ENCODE data around the gene G3BP1. TPM values are rescaled to one million over a fixed set of nuclear protein-coding genes. Genes with fewer than 3 reads are reported as not detected.

Gene G3BP1
- total RNA-seq, 1 donor = 145 TPM

- no peak overlapping the region for H3K27ac ChIP-seq (ENCODE audit: low read depth, low read length)
- no peaks in the 10 kb centered on the region for H3K27me3 ChIP-seq (ENCODE audit: insufficient read depth, low read length)
- H3K4me2 ChIP-seq (ENCODE audit: insufficient read depth, low read length) = no peak overlapping the region
- no peak for TF ChIP-seq CTCF (IDR thresholded peaks at IDR 0.05; ENCODE audit: extremely low read depth, low read depth, low read length)
- H3K4me1 ChIP-seq (ENCODE audit: insufficient read depth, low read length) = no peaks in the 10 kb centered on the region
- no peak for DNase-seq (ENCODE audit: insufficient read length, low spot score, missing footprints)
- H4K20me1 ChIP-seq (ENCODE audit: insufficient read depth, low read length) = peaks cover 47% of the 10 kb centered on the region
- peaks cover 49% of the 10 kb centered on the region for H3K36me3 ChIP-seq (ENCODE audit: insufficient read depth, low read length)
- no peaks in the 10 kb centered on the region for H3K9me3 ChIP-seq (ENCODE audit: low read depth, low read length)
- H3K4me3 ChIP-seq (ENCODE audit: insufficient read depth, low read length) = no peak overlapping the region
- no peak overlapping the region for H2AFZ ChIP-seq (ENCODE audit: low read length)
- peaks cover 99% of the 10 kb centered on the region for H3K79me2 ChIP-seq (ENCODE audit: insufficient read depth, low read length)
These were observed 16.1 kb downstream of the G3BP1 start for GRCh38 chr5:151787817-151788216.

- Histone ChIP-seq H3K4me2 (ENCODE audit: insufficient read depth, low read length) (no peak overlapping the region), H3K27me3 (ENCODE audit: insufficient read depth, low read length) (no peaks in the 10 kb centered on the region), H3K4me3 (ENCODE audit: insufficient read depth, low read length) (no peak overlapping the region), H3K4me1 (ENCODE audit: insufficient read depth, low read length) (peaks cover 10% of the 10 kb centered on the region), H4K20me1 (ENCODE audit: insufficient read depth, low read length) (peaks cover 39% of the 10 kb centered on the region), H2AFZ (ENCODE audit: low read length) (no peak overlapping the region), H3K27ac (ENCODE audit: low read depth, low read length) (no peak overlapping the region), H3K9me3 (ENCODE audit: low read depth, low read length) (no peaks in the 10 kb centered on the region), H3K79me2 (ENCODE audit: insufficient read depth, low read length) (peaks cover 97% of the 10 kb centered on the region), H3K36me3 (ENCODE audit: insufficient read depth, low read length) (peaks cover 82% of the 10 kb centered on the region)
- DNase-seq (ENCODE audit: insufficient read length, low spot score, missing footprints) = no peak
- no peak for TF ChIP-seq CTCF (IDR thresholded peaks at IDR 0.05; ENCODE audit: extremely low read depth, low read depth, low read length)
These were observed 21.6 kb downstream of the G3BP1 start for GRCh38 chr5:151793358-151793757.

- peaks cover 51% of the 10 kb centered on the region for H4K20me1 ChIP-seq (ENCODE audit: insufficient read depth, low read length)
- H2AFZ ChIP-seq (ENCODE audit: low read length) = no peak overlapping the region
- peaks cover 88% of the 10 kb centered on the region for H3K79me2 ChIP-seq (ENCODE audit: insufficient read depth, low read length)
- H3K4me2 ChIP-seq (ENCODE audit: insufficient read depth, low read length) = no peak overlapping the region
- H3K27me3 ChIP-seq (ENCODE audit: insufficient read depth, low read length) = no peaks in the 10 kb centered on the region
- H3K36me3 ChIP-seq (ENCODE audit: insufficient read depth, low read length) = peaks cover 86% of the 10 kb centered on the region
- H3K4me1 ChIP-seq (ENCODE audit: insufficient read depth, low read length) = peaks cover 15% of the 10 kb centered on the region
- DNase-seq (ENCODE audit: insufficient read length, low spot score, missing footprints) = no peak
- no peak overlapping the region for H3K4me3 ChIP-seq (ENCODE audit: insufficient read depth, low read length)
- TF ChIP-seq CTCF (IDR thresholded peaks at IDR 0.05; ENCODE audit: extremely low read depth, low read depth, low read length) = no peak
- H3K27ac ChIP-seq (ENCODE audit: low read depth, low read length) = no peak overlapping the region
- no peaks in the 10 kb centered on the region for H3K9me3 ChIP-seq (ENCODE audit: low read depth, low read length)
These were observed 23.7 kb downstream of the G3BP1 start for GRCh38 chr5:151795426-151795825.

GRCh38 chr5:151798674-151799073 lies 26.9 kb downstream of the G3BP1 start:
- no peak overlapping the region for H2AFZ ChIP-seq (ENCODE audit: low read length)
- no peak overlapping the region for H3K27ac ChIP-seq (ENCODE audit: low read depth, low read length)
- peaks cover 66% of the 10 kb centered on the region for H3K79me2 ChIP-seq (ENCODE audit: insufficient read depth, low read length)
- TF ChIP-seq CTCF (IDR thresholded peaks at IDR 0.05; ENCODE audit: extremely low read depth, low read depth, low read length) = no peak
- DNase-seq (ENCODE audit: insufficient read length, low spot score, missing footprints) = no peak
- peaks cover 91% of the 10 kb centered on the region for H3K36me3 ChIP-seq (ENCODE audit: insufficient read depth, low read length)
- no peak overlapping the region for H3K4me2 ChIP-seq (ENCODE audit: insufficient read depth, low read length)
- H3K4me1 ChIP-seq (ENCODE audit: insufficient read depth, low read length) = peaks cover 19% of the 10 kb centered on the region
- peaks cover 51% of the 10 kb centered on the region for H4K20me1 ChIP-seq (ENCODE audit: insufficient read depth, low read length)
- no peak overlapping the region for H3K4me3 ChIP-seq (ENCODE audit: insufficient read depth, low read length)
- no peaks in the 10 kb centered on the region for H3K27me3 ChIP-seq (ENCODE audit: insufficient read depth, low read length)
- H3K9me3 ChIP-seq (ENCODE audit: low read depth, low read length) = no peaks in the 10 kb centered on the region

Data from osteoblast (primary cell).